AG20443 (cell line): Measurements from ENCODE around the gene SPG11.
"Not testable (repeated sequence)": the region's sequence is repeated elsewhere in the genome, so short reads cannot be mapped to it uniquely, and the experiment has no call there.

Experiments used
- DNase-seq: peaks from one replicate; pipeline ENCODE4 v3.0.0; 2012; ENCODE audit warnings: low spot score, mixed read lengths

The SPG11 gene

GRCh38 chr15:44673639-44674038 lies 10.2 kb upstream of the SPG11 start:
- no peak for DNase-seq

GRCh38 chr15:44670087-44670950 lies 6.9 kb upstream of the SPG11 start:
- no peak for DNase-seq

DNA sequence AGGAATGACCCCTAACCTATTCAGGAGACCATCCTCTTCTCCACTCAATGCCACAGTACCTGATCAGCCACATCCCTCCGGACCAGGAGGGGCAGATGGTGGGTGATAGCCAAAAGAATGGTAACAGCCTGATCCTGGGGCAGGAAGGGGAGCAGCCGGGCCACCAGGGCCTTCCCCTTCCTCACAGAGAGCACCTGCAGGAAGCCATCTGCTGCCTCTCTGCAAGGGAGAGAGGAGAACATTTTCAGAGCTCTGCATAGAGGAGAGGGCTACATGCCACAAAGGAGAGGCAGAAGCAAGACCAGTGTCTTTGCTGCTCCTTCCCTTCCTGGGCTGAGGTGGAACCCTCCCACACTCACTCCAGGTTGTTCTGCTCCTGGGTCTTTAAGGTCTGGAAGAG lies 5.5 kb upstream of the SPG11 start:
- no peak for DNase-seq

DNA sequence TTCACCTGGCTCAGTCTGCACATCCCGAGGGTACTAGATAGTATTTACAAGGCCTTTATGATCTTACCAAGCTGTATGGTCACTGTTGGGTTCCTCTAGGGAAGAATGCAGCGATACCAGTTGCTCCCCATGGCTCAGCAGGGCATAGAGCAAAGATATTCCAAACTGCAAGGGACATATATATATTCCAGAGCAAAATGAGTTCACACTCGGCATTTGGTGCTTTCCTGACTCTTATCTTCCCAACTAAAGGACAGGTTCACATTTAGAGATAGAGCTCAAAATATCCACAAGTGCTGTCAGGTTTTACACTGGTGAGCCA lies 3.5 kb upstream of the SPG11 start:
- DNase-seq, result no peak

GRCh38 chr15:44666210-44667038 lies 3.0 kb upstream of the SPG11 start:
- DNase-seq, result no peak

GRCh38 chr15:44662478-44663409 lies 718 bp downstream of the SPG11 start:
- DNase-seq, result peak; percentile 64

DNA sequence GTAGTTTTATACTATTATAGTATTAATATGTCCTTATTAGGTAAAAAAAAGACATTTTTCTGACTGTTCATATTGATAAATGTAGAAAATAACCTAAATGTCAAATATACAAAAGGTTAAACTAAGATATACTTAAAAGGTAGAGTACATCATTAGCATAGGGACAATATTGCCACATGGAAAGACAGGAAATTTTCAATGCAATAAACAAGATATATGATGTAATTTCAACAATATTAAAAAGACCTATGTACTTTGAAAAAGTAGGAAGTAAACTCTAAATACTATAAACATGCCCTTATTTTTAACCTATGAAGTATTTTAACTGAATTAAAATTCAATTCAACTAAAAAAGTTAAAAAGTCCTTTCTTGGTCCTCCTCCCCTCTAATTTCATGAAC lies 1.9 kb downstream of the SPG11 start:
- no peak for DNase-seq

DNA sequence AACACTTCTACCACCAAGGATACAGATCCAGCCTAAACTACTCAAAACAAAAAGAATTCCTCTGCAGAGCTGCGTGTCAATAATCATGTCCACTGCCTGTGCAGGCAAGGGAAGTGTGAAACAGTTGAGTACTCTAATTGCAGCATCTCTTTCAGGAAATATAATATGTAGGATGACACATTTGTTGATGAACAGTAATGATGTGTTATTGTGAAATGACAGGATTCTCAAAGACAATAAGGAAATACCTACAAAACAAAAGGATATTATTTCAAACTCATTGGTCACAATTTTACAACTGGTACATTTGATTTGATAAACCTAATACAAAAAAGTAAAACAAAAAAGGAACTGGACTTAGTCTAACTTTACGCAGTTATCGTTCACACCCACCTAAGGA lies 4.4 kb downstream of the SPG11 start:
- DNase-seq, result no peak

DNA sequence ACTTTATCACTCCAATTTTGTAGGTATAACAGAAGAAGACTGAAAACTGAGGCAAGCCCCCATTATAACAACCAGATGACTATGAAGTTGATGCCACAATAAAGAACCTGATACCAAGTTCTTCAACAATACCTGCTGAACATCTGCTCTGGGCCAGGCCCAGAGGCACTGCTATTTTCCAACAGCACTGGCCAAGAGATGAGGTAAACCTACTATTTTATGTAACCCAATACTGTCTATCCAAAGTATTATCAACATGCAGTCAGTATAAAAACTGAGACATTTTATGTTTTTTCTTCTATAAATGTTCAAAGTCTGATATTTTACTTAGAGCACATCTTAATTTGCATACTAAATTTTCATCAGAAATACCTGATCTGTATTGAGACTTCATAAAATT lies 6.1 kb downstream of the SPG11 start:
- DNase-seq, result no peak

DNA sequence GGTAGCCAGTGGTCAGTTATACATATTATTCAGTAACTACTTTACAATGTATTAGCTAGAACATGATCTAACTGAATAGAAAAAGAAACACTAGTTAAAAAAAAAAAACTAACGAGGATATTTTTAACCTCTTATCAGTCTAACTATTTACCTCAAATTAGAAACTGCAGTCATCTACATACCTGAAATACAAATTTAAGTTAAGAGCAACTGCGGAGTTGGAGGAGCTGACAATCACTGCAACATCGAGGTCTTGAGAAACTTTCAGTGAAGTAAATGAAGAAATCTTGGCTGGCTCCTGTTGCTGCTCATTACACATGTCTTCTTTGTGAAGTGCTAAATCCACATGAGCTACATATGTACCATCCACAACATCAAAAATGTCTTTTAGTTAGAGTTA lies 6.5 kb downstream of the SPG11 start:
- DNase-seq, result no peak

GRCh38 chr15:44656298-44656697 lies 7.2 kb downstream of the SPG11 start:
- no peak for DNase-seq

DNA sequence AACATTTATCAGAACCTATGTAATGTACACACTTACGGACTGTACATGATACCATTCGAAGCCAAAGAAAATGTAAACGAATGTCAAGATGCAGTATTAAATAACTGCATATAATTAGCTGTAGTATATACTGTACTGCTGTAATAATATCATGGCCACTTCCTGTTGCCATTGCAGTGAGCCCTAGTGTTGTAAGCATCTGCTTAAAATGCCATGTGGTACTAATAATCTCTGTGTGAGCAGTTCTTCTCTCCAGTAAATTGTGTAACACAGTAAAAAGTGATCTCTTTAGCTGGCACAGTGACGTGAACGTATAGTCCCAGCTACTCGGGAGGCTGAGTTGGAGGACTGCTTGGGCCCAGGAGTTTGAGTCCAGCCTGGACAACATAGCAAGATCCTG lies 8.6 kb downstream of the SPG11 start:
- peak; percentile 38 for DNase-seq

DNA sequence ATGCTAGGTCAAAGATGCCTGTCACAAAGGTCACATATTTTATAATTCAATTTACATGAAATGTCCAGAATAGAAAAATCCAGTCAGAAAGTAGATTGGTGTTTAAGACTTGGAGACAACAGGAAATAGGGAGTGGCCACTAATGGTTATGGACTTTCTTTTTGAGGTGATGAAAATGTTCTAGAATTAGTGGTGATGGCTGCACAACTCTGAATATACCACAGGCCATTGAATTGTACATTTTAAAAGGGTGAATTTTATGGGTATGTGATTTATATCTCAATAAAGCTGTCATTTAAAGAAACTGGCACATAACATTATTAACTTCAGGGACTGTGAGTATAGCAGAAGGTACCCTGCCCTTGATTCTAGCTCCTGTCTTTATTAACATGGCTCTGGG lies 15.8 kb downstream of the SPG11 start:
- no peak for DNase-seq

DNA sequence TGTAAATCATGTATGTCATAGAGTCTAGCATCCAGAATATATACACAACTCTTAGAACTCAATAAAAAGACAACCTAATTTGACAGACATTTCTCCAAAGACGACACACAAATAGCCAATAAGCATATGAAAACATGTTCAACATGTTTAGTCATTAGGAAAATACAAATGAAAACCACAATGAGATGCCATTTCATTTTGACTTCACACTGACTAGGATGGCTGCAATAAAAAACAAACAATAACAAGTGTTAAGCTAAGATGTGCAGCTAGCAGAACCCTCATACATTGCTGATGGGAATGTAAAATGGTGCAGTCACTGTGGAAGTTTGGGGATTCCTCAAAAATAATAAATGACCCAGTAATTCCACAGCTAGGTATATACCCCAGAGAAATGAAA lies 16.4 kb downstream of the SPG11 start:
- no peak for DNase-seq

DNA sequence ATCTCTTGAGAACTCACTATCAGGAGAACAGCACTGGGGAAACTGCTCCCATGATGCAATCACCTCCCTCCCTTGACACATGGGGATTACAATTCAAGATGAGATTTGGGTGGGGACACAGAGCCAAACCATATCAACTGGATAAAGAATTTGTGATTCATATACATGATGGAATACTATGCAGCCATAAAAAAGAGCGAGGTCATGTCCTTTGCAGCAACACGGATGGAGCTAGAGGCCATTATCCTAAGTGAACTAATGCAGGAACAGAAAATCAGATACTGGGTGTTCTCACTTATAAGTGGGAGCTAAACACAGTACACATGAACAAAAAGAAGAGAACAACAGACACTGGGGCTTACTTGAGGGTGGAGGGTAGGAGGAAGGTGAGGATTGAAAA lies 17.0 kb downstream of the SPG11 start:
- no peak for DNase-seq

- DNase-seq, result no peak
Measured at GRCh38 chr15:44641651-44642050, 21.8 kb downstream of the SPG11 start.

DNA sequence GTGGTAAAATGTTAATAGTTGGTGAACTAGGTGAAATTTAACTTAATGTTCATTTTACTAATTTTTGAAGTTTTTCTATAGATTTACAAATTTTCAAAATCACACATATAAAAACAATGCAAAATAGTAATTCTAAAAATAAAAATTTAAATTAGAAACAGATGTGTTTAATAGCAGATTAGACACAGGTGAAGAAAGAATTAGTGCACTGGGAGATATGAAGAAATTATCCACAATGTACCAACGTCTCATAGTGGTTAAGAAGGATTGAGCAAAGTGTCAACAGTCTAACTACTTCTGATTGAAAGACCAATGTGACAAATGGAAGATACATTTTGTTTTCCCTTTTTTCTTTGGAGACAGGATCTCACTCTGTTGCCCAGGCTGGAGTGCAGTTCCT lies 26.5 kb downstream of the SPG11 start:
- DNase-seq, result no peak

- DNase-seq, result peak; percentile 39
Measured at GRCh38 chr15:44633603-44634002, 29.9 kb downstream of the SPG11 start.

- DNase-seq, result not testable (repeated sequence)
Measured at GRCh38 chr15:44625286-44625685, 38.2 kb downstream of the SPG11 start.

DNA sequence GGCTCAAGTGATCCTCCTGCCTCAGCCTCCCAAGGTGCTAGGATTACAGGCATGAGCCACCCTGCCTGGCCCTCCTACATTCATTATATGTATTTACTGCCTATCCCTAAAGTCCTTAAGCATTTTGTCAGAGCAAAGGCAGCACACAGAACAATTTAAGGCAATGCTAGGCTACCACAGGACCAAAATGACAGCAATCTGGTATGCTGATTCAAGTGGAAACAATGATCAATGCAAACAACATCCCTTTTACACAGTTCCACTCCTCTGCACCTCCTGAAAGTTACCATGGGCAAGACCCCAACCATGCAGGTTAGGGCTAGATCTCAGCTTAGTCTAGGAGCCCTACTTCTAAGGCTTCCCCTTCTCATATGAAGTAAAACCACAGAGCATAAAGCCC lies 40.3 kb downstream of the SPG11 start:
- no peak for DNase-seq

GRCh38 chr15:44620081-44620480 lies 43.4 kb downstream of the SPG11 start:
- DNase-seq, result no peak

- DNase-seq, result no peak
Measured at GRCh38 chr15:44616974-44617373, 46.5 kb downstream of the SPG11 start.
